ENCODE data around the gene RNF103. TPM values are rescaled to one million over a fixed set of nuclear protein-coding genes. Genes with fewer than 3 reads are reported as not detected.

RNF103 gene
- total RNA-seq, 2 experiments from 2014 or later: 10.3 to 10.8 TPM

- H3K4me1 Mint-ChIP-seq (ENCODE audit: low read depth): peaks cover 22% of the 10 kb centered on the region
- H3K27me3 Mint-ChIP-seq: no peaks in the 10 kb centered on the region
- ATAC-seq: no peak
- peak overlapping the region; percentile 5 for H3K4me3 Mint-ChIP-seq
- TF ChIP-seq CTCF (IDR thresholded peaks at IDR 0.05): no peak
- H3K36me3 Mint-ChIP-seq (ENCODE audit: low read depth): peaks cover 4% of the 10 kb centered on the region
- ChIA-PET CTCF (no interaction called here), POLR2A (no interaction called here)
- peak overlapping the region; percentile 50 for H3K27ac Mint-ChIP-seq
- H3K9me3 Mint-ChIP-seq: no peaks in the 10 kb centered on the region
- no peak for DNase-seq
- intact Hi-C loops (cut with micrococcal nuclease): no loop called here
These were observed 1.4 kb upstream of the RNF103 start for GRCh38 chr2:86625096-86625495.

GRCh38 chr2:86624267-86624547, 542 bp upstream of the RNF103 start:
- intact Hi-C loops (cut with micrococcal nuclease): no loop called here
- Mint-ChIP-seq H3K4me1 (ENCODE audit: low read depth) (peaks cover 29% of the 10 kb centered on the region), H3K36me3 (ENCODE audit: low read depth) (peaks cover 9% of the 10 kb centered on the region), H3K9me3 (no peaks in the 10 kb centered on the region), H3K27me3 (no peaks in the 10 kb centered on the region), H3K4me3 (peak overlapping the region; percentile 70), H3K27ac (peak overlapping the region; percentile 88)
- POLR2A ChIA-PET: no interaction called here
- no peak for TF ChIP-seq CTCF (IDR thresholded peaks at IDR 0.05)
- no peak for ATAC-seq
- CTCF ChIA-PET: no interaction called here
- peak; percentile 8 for DNase-seq

GRCh38 chr2:86623043-86623493, 597 bp downstream of the RNF103 start:
- POLR2A ChIA-PET: interaction anchor here (0.7 to 1.2 kb wide), 5 partner anchors 13 to 138 kb away, joined by 3 to 7 read pairs (median 3); partner anchors contain the start of gene CHMP3
- H3K36me3 Mint-ChIP-seq (ENCODE audit: low read depth): peaks cover 13% of the 10 kb centered on the region

GRCh38 chr2:86622519-86623042, 1.1 kb downstream of the RNF103 start:
- Mint-ChIP-seq H3K36me3 (ENCODE audit: low read depth) (peaks cover 13% of the 10 kb centered on the region), H3K4me3 (peak overlapping the region; percentile 96), H3K27ac (peak overlapping the region; percentile 96), H3K27me3 (no peaks in the 10 kb centered on the region), H3K4me1 (ENCODE audit: low read depth) (peaks cover 38% of the 10 kb centered on the region), H3K9me3 (no peaks in the 10 kb centered on the region)
- CTCF ChIA-PET: interaction anchor here (1.0 to 1.5 kb wide), 4 partner anchors 30 to 142 kb away, joined by 3 to 4 read pairs (median 3); no protein-coding TSS in a partner anchor
- DNase-seq (peak; percentile 44), ATAC-seq (no peak)
- POLR2A ChIA-PET: interaction anchor here (0.5 to 1.2 kb wide), 7 partner anchors 13 to 141 kb away, joined by 3 to 7 read pairs (median 3); partner anchors contain the start of gene CHMP3
- intact Hi-C loops (cut with micrococcal nuclease): loop anchor here (2.0 kb wide), 1 partner anchor 60 kb away; the partner anchor contains the start of gene CHMP3
- TF ChIP-seq CTCF (IDR thresholded peaks at IDR 0.05): no peak

More at GRCh38 chr2:86623043-86623493, 597 bp downstream of the RNF103 start:
- Mint-ChIP-seq H3K4me3 (peak overlapping the region; percentile 96), H3K4me1 (ENCODE audit: low read depth) (peaks cover 38% of the 10 kb centered on the region), H3K27ac (peak overlapping the region; percentile 96), H3K27me3 (no peaks in the 10 kb centered on the region), H3K9me3 (no peaks in the 10 kb centered on the region)
- TF ChIP-seq CTCF (IDR thresholded peaks at IDR 0.05): no peak
- ATAC-seq: peak; percentile 29
- CTCF ChIA-PET: interaction anchor here (1.3 to 1.5 kb wide), 2 partner anchors 31 to 59 kb away, joined by 3 read pairs; no protein-coding TSS in a partner anchor
- intact Hi-C loops (cut with micrococcal nuclease): loop anchor here (2.0 kb wide), 1 partner anchor 60 kb away; the partner anchor contains the start of gene CHMP3
- peak; percentile 57 for DNase-seq

- H3K27me3 Mint-ChIP-seq: no peaks in the 10 kb centered on the region
- TF ChIP-seq CTCF (IDR thresholded peaks at IDR 0.05): peak; percentile 23
- peak overlapping the region; percentile 96 for H3K4me3 Mint-ChIP-seq
- CTCF ChIA-PET: interaction anchor here (0.7 to 1.4 kb wide), 3 partner anchors 10 to 143 kb away, joined by 3 to 4 read pairs (median 3); no protein-coding TSS in a partner anchor
- H3K27ac Mint-ChIP-seq: peak overlapping the region; percentile 66
- POLR2A ChIA-PET: interaction anchor here (0.8 kb wide), 1 partner anchor 63 kb away, joined by 4 read pairs; no protein-coding TSS in a partner anchor
- no peak for ATAC-seq
- intact Hi-C loops (cut with micrococcal nuclease): no loop called here
- no peaks in the 10 kb centered on the region for H3K9me3 Mint-ChIP-seq
- peaks cover 43% of the 10 kb centered on the region for H3K4me1 Mint-ChIP-seq (ENCODE audit: low read depth)
- peaks cover 18% of the 10 kb centered on the region for H3K36me3 Mint-ChIP-seq (ENCODE audit: low read depth)
- no peak for DNase-seq
These were observed 2.3 kb downstream of the RNF103 start for GRCh38 chr2:86621280-86621943.

All from activated CD8-positive, alpha-beta T cell treated with anti-CD3 and anti-CD28 coated beads for 36 hours (primary cell).